HCT116 (cell line): ENCODE results near the gene PRL. TPM values are rescaled to one million over a fixed set of nuclear protein-coding genes. Genes with fewer than 3 reads are reported as not detected.

Source experiments
- ATAC-seq: fragments of 200-7000 bp; cut with Tn5 transposase; 2 replicates; pipeline ENCODE4 v1.9.1; 2020; ENCODE audit warnings: mild to moderate bottlenecking, moderate library complexity
- BruUV-seq: library from RNA; stranded (reverse); fragments of 400-500 nt; replicated peaks from 2 replicates; lab custom pipeline; 2021; lab: Mats Ljungman, UMichigan
- CTCF ChIA-PET: fragments of 300-600 bp; sonication (Branson Sonifier 250); formaldehyde crosslinking; loops from one replicate; lab custom pipeline; 2021; ENCODE audit warnings: antibody characterized with exemption; lab: Charles Lee
- POLR2A ChIA-PET: fragments of 300-600, 350-600 bp; sonication (Branson Sonifier 250); formaldehyde crosslinking; loops from one replicate; lab custom pipeline; 2021; ENCODE audit warnings: antibody characterized with exemption; lab: Charles Lee
- RAD21 ChIA-PET, 2 experiments: fragments of 300-600 bp; sonication (Branson Sonifier 250); formaldehyde crosslinking; loops; one replicate each; lab custom pipeline; 2023; ENCODE audit warnings: low total read pairs in 2 of 2; ENCODE audit not compliant: uncharacterized antibody in 2 of 2, unreplicated experiment in 2 of 2, low non-redundant PET in 1 of 2; lab: Charles Lee
- DNase-seq: peaks from one replicate; pipeline ENCODE4 v3.0.0-alpha.2; 2010; ENCODE audit warnings: low read depth, low spot score
- H2AFZ ChIP-seq: fragments of 200-600 bp; shearing (Covaris generic), sonication (generic); 2 replicates; pipeline ENCODE4 v1.6.1; 2017; ENCODE audit warnings: low read depth, mixed run types, mixed read lengths, antibody characterized with exemption, low read length; ENCODE audit not compliant: poor library complexity, severe bottlenecking
- H3K27ac ChIP-seq: 2 replicates; pipeline ENCODE4 v1.5.1; 2012; ENCODE audit warnings: low read depth, low read length
- H3K27me3 ChIP-seq: fragments of 200-600 bp; sonication (generic); 2 replicates; pipeline ENCODE4 v1.6.1; 2016; ENCODE audit warnings: mixed run types, low read length, mixed read lengths; ENCODE audit not compliant: insufficient read depth
- H3K36me3 ChIP-seq, 2 experiments: fragments of 200-500 bp in 1 of 2; fragments of 200-600 bp in 1 of 2; sonication (Bioruptor generic) in 1 of 2; sonication (generic) in 1 of 2; 2 replicates each; pipeline versions ENCODE4 v1.5.1 to v1.6.1; 2014 to 2016; ENCODE audit warnings: low read length in 2 of 2, inconsistent platforms in 1 of 2, mixed read lengths in 1 of 2, mixed run types in 1 of 2; ENCODE audit not compliant: insufficient read depth in 2 of 2, control insufficient read depth in 1 of 2
- H3K4me1 ChIP-seq, 2 experiments: fragments of 200-600 bp in 1 of 2; sonication (generic) in 1 of 2; 2 replicates each; pipeline versions ENCODE4 v1.5.1 to v1.6.1; 2012 to 2017; ENCODE audit warnings: low read length in 2 of 2, inconsistent platforms in 1 of 2, mild to moderate bottlenecking in 1 of 2, mixed read lengths in 1 of 2, mixed run types in 1 of 2, moderate library complexity in 1 of 2; ENCODE audit not compliant: insufficient read depth in 2 of 2, control insufficient read depth in 1 of 2
- H3K4me2 ChIP-seq: fragments of 200-600 bp; sonication (generic); 2 replicates; pipeline ENCODE4 v1.6.1; 2017; ENCODE audit warnings: mixed run types, low read length, mixed read lengths
- H3K4me3 ChIP-seq, 2 experiments: fragments of 200-600 bp in 1 of 2; sonication (generic) in 1 of 2; replicated peaks in 1 of 2; 2 replicates each; pipeline ENCODE4 v1.5.1; 2011 to 2016; ENCODE audit warnings: low read length in 2 of 2, control low read depth in 1 of 2, low read depth in 1 of 2, mild to moderate bottlenecking in 1 of 2, mixed read lengths in 1 of 2, mixed run types in 1 of 2
- H3K79me2 ChIP-seq: fragments of 200-600 bp; sonication (generic); 2 replicates; pipeline ENCODE4 v1.6.1; 2017; ENCODE audit warnings: mild to moderate bottlenecking, mixed run types, low read length, moderate library complexity, mixed read lengths; ENCODE audit not compliant: insufficient read depth
- H3K9ac ChIP-seq: fragments of 200-600 bp; sonication (generic); 2 replicates; pipeline ENCODE4 v1.6.1; 2016; ENCODE audit warnings: low read length, mixed read lengths
- H3K9me2 ChIP-seq: fragments of 200-600 bp; sonication (generic), shearing (Covaris generic); 2 replicates; pipeline ENCODE4 v1.6.1; 2017; ENCODE audit warnings: mixed run types, mild to moderate bottlenecking, moderate library complexity; ENCODE audit not compliant: insufficient read depth
- H3K9me3 ChIP-seq, 2 experiments: fragments of 200-500 bp in 1 of 2; fragments of 200-600 bp in 1 of 2; sonication (Bioruptor generic) in 1 of 2; sonication (generic) in 1 of 2; 2 replicates each; pipeline ENCODE4 v1.6.1; 2014 to 2017; ENCODE audit warnings: low read length in 2 of 2, mixed read lengths in 2 of 2, inconsistent platforms in 1 of 2, low read depth in 1 of 2, mild to moderate bottlenecking in 1 of 2, mixed run types in 1 of 2, moderate library complexity in 1 of 2; ENCODE audit not compliant: control insufficient read depth in 1 of 2, insufficient read depth in 1 of 2
- H4K20me1 ChIP-seq: fragments of 200-600 bp; sonication (generic), shearing (Covaris generic); 2 replicates; pipeline ENCODE4 v1.6.1; 2017; ENCODE audit warnings: mixed run types, mild to moderate bottlenecking, moderate library complexity; ENCODE audit not compliant: insufficient read depth
- EZH2phosphoT487 ChIP-seq: fragments of 200-600 bp; IDR thresholded peaks from 2 replicates; pipeline ENCODE4 v1.6.1; 2018; ENCODE audit warnings: antibody characterized with exemption, borderline replicate concordance
- REST ChIP-seq: IDR thresholded peaks from 2 replicates; pipeline ENCODE4 v1.6.1; 2012; ENCODE audit warnings: low read depth
- SP1 ChIP-seq: IDR thresholded peaks from 2 replicates; pipeline ENCODE4 v1.6.1; 2012; ENCODE audit warnings: low read depth
- SRF ChIP-seq: IDR thresholded peaks from 2 replicates; pipeline ENCODE4 v1.6.1; 2012; ENCODE audit warnings: low read depth
- TCF7L2 ChIP-seq: IDR thresholded peaks from 2 replicates; pipeline ENCODE4 v1.7.0; 2011; ENCODE audit warnings: borderline replicate concordance, inconsistent platforms; ENCODE audit not compliant: insufficient read depth, insufficient read length; ENCODE audit errors: extremely low read depth
- ZFX ChIP-seq: fragments of 450-650 bp; IDR thresholded peaks from 2 replicates; pipeline ENCODE4 v1.6.1; 2017
- intact Hi-C: fragments of 100-400 bp; cut with micrococcal nuclease; formaldehyde crosslinking; loops from 2 replicates; pipeline ENCODE4 v1.10.0; 2022
- total RNA-seq: library from RNA; stranded (reverse); gene quantifications from one replicate; pipeline ENCODE4 v1.2.1, GENCODE V29; 2021; ENCODE audit not compliant: unreplicated experiment
- TF ChIP-seq, protein P1 (sequence below), 3 experiments: fragments of 200-600 bp in 1 of 3; sonication (generic) in 1 of 3; IDR thresholded peaks in 2 of 3; conservative IDR thresholded peaks in 1 of 3; 2 replicates each; pipeline ENCODE4 v1.5.1; 2012 to 2017; ENCODE audit warnings: low read depth in 2 of 3, low read length in 2 of 3, antibody characterized with exemption in 1 of 3, borderline replicate concordance in 1 of 3, control low read depth in 1 of 3, mild to moderate bottlenecking in 1 of 3, mixed read lengths in 1 of 3, mixed run types in 1 of 3, moderate library complexity in 1 of 3; ENCODE audit not compliant: insufficient read depth in 1 of 3

PRL gene
- total RNA-seq, 1 experiment from 2014 or later, result not detected

DNA sequence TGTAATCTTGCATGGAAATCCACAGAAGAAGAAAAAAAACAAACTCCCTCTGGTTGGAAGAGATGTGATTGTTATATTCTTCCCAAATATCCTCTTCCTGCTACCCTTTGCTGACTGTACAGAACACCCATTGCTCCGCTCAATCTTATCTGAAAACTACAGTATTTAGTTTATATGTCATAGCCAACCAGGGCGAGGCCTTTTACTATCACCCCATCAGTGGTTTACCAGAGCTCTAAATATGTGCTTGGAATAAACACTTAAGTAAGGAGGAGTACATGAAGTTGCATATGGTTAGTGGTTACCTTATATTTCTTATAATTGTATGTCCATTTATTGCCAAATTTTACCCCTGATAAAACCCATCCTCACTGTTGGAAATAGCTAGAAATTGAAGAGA is 12.2 kb downstream of the PRL start (continued):
- no peak for TF ChIP-seq REST
- TF ChIP-seq TCF7L2, result no peak
- TF ChIP-seq SP1, result no peak
- TF ChIP-seq, protein P1, sequence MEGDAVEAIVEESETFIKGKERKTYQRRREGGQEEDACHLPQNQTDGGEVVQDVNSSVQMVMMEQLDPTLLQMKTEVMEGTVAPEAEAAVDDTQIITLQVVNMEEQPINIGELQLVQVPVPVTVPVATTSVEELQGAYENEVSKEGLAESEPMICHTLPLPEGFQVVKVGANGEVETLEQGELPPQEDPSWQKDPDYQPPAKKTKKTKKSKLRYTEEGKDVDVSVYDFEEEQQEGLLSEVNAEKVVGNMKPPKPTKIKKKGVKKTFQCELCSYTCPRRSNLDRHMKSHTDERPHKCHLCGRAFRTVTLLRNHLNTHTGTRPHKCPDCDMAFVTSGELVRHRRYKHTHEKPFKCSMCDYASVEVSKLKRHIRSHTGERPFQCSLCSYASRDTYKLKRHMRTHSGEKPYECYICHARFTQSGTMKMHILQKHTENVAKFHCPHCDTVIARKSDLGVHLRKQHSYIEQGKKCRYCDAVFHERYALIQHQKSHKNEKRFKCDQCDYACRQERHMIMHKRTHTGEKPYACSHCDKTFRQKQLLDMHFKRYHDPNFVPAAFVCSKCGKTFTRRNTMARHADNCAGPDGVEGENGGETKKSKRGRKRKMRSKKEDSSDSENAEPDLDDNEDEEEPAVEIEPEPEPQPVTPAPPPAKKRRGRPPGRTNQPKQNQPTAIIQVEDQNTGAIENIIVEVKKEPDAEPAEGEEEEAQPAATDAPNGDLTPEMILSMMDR (IDR thresholded peaks at IDR 0.05 in 2 of 3, conservative IDR thresholded peaks at IDR 0.05 in 1 of 3; ENCODE audit: borderline replicate concordance in 1 of 3, insufficient read depth in 1 of 3, low read depth in 2 of 3, low read length in 2 of 3), result no peak
- no peak for TF ChIP-seq EZH2phosphoT487
- TF ChIP-seq ZFX, result no peak
- TF ChIP-seq SRF, result no peak

DNA sequence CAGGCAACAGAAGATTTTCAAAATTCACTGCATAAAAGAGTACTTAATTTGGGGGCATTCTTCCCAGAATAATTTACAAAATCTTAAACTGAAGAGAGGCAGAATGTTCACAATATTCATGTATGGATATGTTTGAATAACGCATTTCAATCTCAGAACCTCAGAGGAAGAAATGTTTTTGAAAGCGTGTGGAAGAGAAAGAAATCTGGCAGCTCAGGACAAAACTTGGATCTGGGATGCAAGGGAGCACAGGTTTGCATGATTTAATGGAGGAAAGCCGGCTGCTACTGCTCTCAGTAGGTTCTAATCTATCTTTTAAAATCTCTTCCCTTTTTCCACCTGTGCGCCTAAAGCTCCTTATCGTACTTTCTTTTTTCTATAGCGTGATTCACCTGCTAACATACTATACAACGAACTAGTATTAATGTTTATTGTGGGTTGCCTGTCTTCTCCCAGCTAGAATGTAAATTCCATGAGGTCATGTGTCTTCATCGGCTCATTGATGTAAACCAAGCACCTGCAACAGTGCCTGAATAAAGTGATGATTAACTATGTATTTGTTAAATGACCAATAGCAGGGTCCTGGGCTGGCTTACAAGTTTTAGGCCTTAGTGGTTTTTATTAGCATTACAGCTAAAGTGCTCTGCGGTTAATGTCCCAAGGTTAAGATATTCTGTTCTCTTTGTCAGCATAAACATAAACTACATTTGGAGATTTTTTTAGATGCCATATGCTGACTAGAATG is 15.3 kb downstream of the PRL start:
- no peak for DNase-seq
- Histone ChIP-seq H3K9me2 (no peaks in the 10 kb centered on the region), H3K27ac (no peak overlapping the region), H4K20me1 (no peaks in the 10 kb centered on the region), H3K9me3 (no peaks in the 10 kb centered on the region), H3K4me1 (no peaks in the 10 kb centered on the region), H2AFZ (no peak overlapping the region), H3K9ac (no peak overlapping the region), H3K4me2 (no peak overlapping the region), H3K79me2 (no peaks in the 10 kb centered on the region), H3K4me3 (no peak overlapping the region), H3K27me3 (no peaks in the 10 kb centered on the region), H3K36me3 (no peaks in the 10 kb centered on the region)
- no TSS peak for BruUV-seq
- ChIA-PET CTCF (no interaction called here), POLR2A (no interaction called here), RAD21 (no interaction called here)
- intact Hi-C loops, result no loop called here
- no peak for TF ChIP-seq SP1
- ATAC-seq, result no peak
